Measurements from ENCODE around the gene GAREM1.

Gene GAREM1

DNA sequence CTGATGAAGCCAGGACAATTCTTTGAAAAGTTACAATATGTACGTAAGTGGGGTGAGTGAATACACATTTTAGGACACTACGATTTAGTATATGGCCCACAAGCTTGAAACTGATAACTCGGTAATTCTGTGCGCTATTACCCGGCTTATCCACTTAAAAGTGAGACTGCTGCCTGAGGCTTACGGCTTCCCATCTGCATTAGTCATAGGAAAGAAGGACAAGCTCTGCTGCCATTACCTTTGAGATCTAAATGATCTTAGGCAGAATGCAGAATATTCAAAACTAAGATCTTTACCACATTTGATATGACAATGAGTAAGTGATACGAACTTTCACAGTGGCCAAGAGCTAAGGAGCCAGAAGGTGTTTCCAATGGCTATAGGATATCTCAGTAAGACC, 133.3 kb downstream of the GAREM1 start:
- H3K4me3 ChIP-seq (ENCODE audit: low read depth, low read length): no peak overlapping the region
- no peak for DNase-seq (ENCODE audit: low read depth)
- in situ Hi-C loops (cut with HindIII; ENCODE audit: low sequenced_read_pairs): no loop called here
- TF ChIP-seq, protein P1, sequence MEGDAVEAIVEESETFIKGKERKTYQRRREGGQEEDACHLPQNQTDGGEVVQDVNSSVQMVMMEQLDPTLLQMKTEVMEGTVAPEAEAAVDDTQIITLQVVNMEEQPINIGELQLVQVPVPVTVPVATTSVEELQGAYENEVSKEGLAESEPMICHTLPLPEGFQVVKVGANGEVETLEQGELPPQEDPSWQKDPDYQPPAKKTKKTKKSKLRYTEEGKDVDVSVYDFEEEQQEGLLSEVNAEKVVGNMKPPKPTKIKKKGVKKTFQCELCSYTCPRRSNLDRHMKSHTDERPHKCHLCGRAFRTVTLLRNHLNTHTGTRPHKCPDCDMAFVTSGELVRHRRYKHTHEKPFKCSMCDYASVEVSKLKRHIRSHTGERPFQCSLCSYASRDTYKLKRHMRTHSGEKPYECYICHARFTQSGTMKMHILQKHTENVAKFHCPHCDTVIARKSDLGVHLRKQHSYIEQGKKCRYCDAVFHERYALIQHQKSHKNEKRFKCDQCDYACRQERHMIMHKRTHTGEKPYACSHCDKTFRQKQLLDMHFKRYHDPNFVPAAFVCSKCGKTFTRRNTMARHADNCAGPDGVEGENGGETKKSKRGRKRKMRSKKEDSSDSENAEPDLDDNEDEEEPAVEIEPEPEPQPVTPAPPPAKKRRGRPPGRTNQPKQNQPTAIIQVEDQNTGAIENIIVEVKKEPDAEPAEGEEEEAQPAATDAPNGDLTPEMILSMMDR (IDR thresholded peaks at IDR 0.05; ENCODE audit: low read depth, low read length, missing control alignments): no peak

DNA sequence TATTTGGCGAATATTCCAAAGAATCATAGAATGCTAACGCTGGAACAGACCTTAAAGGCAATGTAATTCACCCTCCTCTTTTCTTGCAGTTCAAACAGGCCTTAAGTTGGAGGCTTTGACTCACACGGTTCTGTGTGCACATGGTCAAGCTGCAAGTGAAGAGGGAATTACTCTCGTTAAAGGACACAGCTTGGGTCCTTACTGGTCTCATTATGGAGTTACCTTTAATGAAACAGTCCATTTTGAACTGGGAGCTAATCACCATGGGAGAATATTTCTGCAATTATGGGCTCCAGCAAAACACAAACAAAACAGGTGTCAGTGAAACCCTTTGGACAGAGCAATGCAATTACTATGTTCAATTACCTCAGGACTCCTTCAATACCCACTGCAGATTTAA, 135.5 kb downstream of the GAREM1 start:
- TF ChIP-seq, protein P1 (IDR thresholded peaks at IDR 0.05; ENCODE audit: low read depth, low read length, missing control alignments): no peak
- no peak for DNase-seq (ENCODE audit: low read depth)
- H3K4me3 ChIP-seq (ENCODE audit: low read depth, low read length): no peak overlapping the region
- in situ Hi-C loops (cut with HindIII; ENCODE audit: low sequenced_read_pairs): no loop called here

DNA sequence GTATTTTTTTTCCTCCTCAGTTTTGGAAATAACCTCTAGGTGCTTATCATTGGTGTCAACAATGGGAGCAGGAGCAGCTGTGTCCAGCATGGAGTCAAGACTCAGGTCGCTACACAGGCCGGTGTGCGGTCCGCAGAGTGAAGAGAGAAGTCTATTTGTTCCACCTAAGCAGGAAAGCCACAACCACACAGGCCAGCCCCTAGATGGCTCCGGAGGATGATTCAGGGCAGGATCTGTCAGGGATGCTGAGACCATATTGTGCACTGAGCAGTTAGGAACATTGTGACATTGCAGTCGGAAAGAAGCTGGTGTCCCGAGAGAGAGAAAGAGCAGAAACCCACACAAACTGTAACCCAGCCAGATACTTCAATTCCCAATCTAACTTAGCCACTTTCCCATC, 136.9 kb downstream of the GAREM1 start:
- H3K4me3 ChIP-seq (ENCODE audit: low read depth, low read length): no peak overlapping the region
- TF ChIP-seq, protein P1 (IDR thresholded peaks at IDR 0.05; ENCODE audit: low read depth, low read length, missing control alignments): no peak
- in situ Hi-C loops (cut with HindIII; ENCODE audit: low sequenced_read_pairs): no loop called here
- DNase-seq (ENCODE audit: low read depth): no peak

DNA sequence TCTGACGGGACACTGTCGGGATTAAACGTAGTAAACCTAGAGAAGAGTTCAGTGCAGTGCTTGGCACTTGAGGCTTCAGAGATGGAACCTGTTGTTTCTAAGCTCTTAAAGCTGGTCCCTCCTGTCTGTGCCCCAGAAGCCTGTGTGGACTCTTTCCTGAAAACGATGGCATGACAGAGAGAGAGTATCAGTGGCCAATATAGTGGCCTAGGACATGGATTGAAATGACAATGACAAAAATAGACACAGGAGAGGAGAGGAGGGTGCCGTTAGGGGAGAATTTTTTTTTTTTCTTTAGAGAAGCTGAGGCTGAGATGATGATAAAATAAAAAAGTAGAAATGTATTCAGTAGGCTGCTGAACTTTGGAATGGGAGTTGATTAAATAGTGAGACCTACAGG, 138.0 kb downstream of the GAREM1 start:
- in situ Hi-C loops (cut with HindIII; ENCODE audit: low sequenced_read_pairs): no loop called here
- no peak overlapping the region for H3K4me3 ChIP-seq (ENCODE audit: low read depth, low read length)
- no peak for DNase-seq (ENCODE audit: low read depth)
- TF ChIP-seq, protein P1 (IDR thresholded peaks at IDR 0.05; ENCODE audit: low read depth, low read length, missing control alignments): no peak

DNA sequence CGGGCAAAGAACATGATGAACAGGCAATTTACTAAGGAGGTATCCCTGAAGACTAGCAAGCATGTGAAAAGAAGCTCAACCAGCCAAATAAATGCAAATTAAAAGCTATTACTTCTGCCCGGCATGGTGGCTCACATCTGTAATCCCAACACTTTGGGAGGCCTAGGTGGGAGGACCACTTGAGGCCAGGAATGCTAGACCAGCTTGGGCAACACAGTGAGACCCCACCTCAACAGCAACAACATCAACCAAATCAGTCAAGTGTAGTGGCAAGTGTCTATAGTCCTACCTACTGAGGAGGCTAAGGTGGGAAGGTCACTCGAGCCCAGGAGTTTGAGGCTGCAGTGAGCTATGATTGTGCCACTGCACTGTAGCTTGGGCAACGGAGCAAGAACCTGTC, 141.7 kb downstream of the GAREM1 start:
- in situ Hi-C loops (cut with HindIII; ENCODE audit: low sequenced_read_pairs): no loop called here
- TF ChIP-seq, protein P1 (IDR thresholded peaks at IDR 0.05; ENCODE audit: low read depth, low read length, missing control alignments): no peak
- H3K4me3 ChIP-seq (ENCODE audit: low read depth, low read length): no peak overlapping the region
- no peak for DNase-seq (ENCODE audit: low read depth)

DNA sequence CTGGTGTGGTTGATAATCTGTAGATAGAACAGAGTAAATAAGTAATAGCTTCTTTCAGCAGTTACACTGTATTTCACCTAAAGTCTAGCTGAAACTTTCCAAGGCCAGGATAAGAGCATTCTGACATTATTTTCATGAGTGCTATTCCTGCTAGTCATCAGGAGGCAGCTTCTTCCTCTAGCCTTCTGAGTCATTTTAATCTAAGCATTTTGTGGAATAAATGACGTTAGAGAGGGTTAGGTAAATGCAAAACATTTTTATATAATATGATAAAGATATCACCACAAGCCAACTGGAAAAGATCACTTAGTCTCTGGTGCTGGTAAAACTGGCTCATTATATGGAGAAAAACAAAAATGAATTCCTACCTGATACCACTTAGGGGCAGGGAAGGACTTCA, 142.3 kb downstream of the GAREM1 start:
- TF ChIP-seq, protein P1 (IDR thresholded peaks at IDR 0.05; ENCODE audit: low read depth, low read length, missing control alignments): no peak
- in situ Hi-C loops (cut with HindIII; ENCODE audit: low sequenced_read_pairs): no loop called here
- DNase-seq (ENCODE audit: low read depth): no peak
- no peak overlapping the region for H3K4me3 ChIP-seq (ENCODE audit: low read depth, low read length)

All from astrocyte of the cerebellum (primary cell).